HepG2 (cell line): ENCODE results near the gene RGP1. TPM values are rescaled to one million over a fixed set of nuclear protein-coding genes. Genes with fewer than 3 reads are reported as not detected.

Experiments
- SMAD9 ChIP-seq: sonication (generic); formaldehyde crosslinking; IDR thresholded peaks from 2 replicates; pipeline ENCODE4 v1.5.1; 2020; ENCODE audit warnings: mild to moderate bottlenecking, missing genetic modification reagents
- ZNF317 ChIP-seq: sonication (generic); formaldehyde crosslinking; IDR thresholded peaks from 2 replicates; pipeline ENCODE4 v1.5.0; 2020; ENCODE audit warnings: mild to moderate bottlenecking, missing genetic modification reagents
- polyA plus RNA-seq, 8 experiments: library from polyadenylated mRNA; depleted of rRNA in 3 of 8; stranded (reverse) in 7 of 8; unstranded in 1 of 8; fragments of >200 nt; fragmentation: Illumina TruSeq in 4 of 8; extraction: Trizol in 4 of 8; gene quantifications; 2 replicates each; pipeline versions ENCODE4 v1.2.1 to v1.2.3, GENCODE V29; 2011 to 2016; ENCODE audit warnings: low read depth in 4 of 8, missing spikeins in 1 of 8, mixed read lengths in 1 of 8; ENCODE audit not compliant: insufficient read depth in 1 of 8
- total RNA-seq, 5 experiments: library from RNA; depleted of rRNA; stranded (reverse); fragments of >200 nt; fragmentation: Illumina TruSeq; extraction: Trizol; gene quantifications; 2 replicates each; pipeline ENCODE4 v1.2.3, GENCODE V29; 2016; ENCODE audit warnings: low read depth in 1 of 5
- TF ChIP-seq, protein P1 (sequence below), 2 experiments: fragments of 450-650 bp in 1 of 2; sonication (generic) in 1 of 2; formaldehyde crosslinking in 1 of 2; IDR thresholded peaks; 2 replicates each; pipeline versions ENCODE4 v1.6.1 to v1.8.0; 2016 to 2022; ENCODE audit warnings: antibody characterized with exemption in 1 of 2, mild to moderate bottlenecking in 1 of 2, missing genetic modification reagents in 1 of 2
- TF ChIP-seq, protein P2 (sequence below): sonication (generic); formaldehyde crosslinking; IDR thresholded peaks from 2 replicates; pipeline ENCODE4 v1.8.0; 2022; ENCODE audit warnings: missing genetic modification reagents, mild to moderate bottlenecking, moderate library complexity, borderline replicate concordance

RGP1 gene
- total and polyA plus RNA-seq, 2 of the 13 experiments (the other 11 are each of a cell fraction or from before 2014, with no cell fraction given) = 12.7 to 21.0 TPM

GRCh38 chr9:35793461-35793860 lies 44.4 kb downstream of the RGP1 start (continued):
- TF ChIP-seq, protein P1, sequence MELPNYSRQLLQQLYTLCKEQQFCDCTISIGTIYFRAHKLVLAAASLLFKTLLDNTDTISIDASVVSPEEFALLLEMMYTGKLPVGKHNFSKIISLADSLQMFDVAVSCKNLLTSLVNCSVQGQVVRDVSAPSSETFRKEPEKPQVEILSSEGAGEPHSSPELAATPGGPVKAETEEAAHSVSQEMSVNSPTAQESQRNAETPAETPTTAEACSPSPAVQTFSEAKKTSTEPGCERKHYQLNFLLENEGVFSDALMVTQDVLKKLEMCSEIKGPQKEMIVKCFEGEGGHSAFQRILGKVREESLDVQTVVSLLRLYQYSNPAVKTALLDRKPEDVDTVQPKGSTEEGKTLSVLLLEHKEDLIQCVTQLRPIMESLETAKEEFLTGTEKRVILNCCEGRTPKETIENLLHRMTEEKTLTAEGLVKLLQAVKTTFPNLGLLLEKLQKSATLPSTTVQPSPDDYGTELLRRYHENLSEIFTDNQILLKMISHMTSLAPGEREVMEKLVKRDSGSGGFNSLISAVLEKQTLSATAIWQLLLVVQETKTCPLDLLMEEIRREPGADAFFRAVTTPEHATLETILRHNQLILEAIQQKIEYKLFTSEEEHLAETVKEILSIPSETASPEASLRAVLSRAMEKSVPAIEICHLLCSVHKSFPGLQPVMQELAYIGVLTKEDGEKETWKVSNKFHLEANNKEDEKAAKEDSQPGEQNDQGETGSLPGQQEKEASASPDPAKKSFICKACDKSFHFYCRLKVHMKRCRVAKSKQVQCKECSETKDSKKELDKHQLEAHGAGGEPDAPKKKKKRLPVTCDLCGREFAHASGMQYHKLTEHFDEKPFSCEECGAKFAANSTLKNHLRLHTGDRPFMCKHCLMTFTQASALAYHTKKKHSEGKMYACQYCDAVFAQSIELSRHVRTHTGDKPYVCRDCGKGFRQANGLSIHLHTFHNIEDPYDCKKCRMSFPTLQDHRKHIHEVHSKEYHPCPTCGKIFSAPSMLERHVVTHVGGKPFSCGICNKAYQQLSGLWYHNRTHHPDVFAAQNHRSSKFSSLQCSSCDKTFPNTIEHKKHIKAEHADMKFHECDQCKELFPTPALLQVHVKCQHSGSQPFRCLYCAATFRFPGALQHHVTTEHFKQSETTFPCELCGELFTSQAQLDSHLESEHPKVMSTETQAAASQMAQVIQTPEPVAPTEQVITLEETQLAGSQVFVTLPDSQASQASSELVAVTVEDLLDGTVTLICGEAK (IDR thresholded peaks at IDR 0.05) = no peak
- TF ChIP-seq, protein P1 (CRISPR knock-in tag; IDR thresholded peaks at IDR 0.05) = no peak
- TF ChIP-seq, protein P2, sequence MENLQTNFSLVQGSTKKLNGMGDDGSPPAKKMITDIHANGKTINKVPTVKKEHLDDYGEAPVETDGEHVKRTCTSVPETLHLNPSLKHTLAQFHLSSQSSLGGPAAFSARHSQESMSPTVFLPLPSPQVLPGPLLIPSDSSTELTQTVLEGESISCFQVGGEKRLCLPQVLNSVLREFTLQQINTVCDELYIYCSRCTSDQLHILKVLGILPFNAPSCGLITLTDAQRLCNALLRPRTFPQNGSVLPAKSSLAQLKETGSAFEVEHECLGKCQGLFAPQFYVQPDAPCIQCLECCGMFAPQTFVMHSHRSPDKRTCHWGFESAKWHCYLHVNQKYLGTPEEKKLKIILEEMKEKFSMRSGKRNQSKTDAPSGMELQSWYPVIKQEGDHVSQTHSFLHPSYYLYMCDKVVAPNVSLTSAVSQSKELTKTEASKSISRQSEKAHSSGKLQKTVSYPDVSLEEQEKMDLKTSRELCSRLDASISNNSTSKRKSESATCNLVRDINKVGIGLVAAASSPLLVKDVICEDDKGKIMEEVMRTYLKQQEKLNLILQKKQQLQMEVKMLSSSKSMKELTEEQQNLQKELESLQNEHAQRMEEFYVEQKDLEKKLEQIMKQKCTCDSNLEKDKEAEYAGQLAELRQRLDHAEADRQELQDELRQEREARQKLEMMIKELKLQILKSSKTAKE (CRISPR knock-in tag) = no peak
- TF ChIP-seq SMAD9 = no peak
- TF ChIP-seq ZNF317 (CRISPR knock-in tag) = no peak
- TF ChIP-seq, all 625 proteins: peak for 0
